GM18870 (cell line): ENCODE data around the gene IRX2.

Experiments used
- ATAC-seq: cut with Tn5 transposase; IDR thresholded peaks from one replicate; pipeline ENCODE4 v1.9.1; 2021; ENCODE audit warnings: moderate library complexity; ENCODE audit not compliant: unreplicated experiment

Gene IRX2

GRCh38 chr5:2756211-2757152, 5.0 kb upstream of the IRX2 start:
- ATAC-seq, result no peak

- no peak for ATAC-seq
These were observed 4.2 kb upstream of the IRX2 start for GRCh38 chr5:2755681-2756171.

- no peak for ATAC-seq
These were observed 3.7 kb upstream of the IRX2 start for GRCh38 chr5:2755076-2755680.

GRCh38 chr5:2754581-2755075, 3.2 kb upstream of the IRX2 start:
- ATAC-seq, result no peak

- no peak for ATAC-seq
These were observed 2.3 kb upstream of the IRX2 start for GRCh38 chr5:2753452-2754420.

- no peak for ATAC-seq
These were observed 1.5 kb upstream of the IRX2 start for GRCh38 chr5:2752821-2753439.

- no peak for ATAC-seq
These were observed 763 bp upstream of the IRX2 start for GRCh38 chr5:2752059-2752820.

- ATAC-seq, result no peak
These were observed 566 bp downstream of the IRX2 start for GRCh38 chr5:2750758-2751464.

- no peak for ATAC-seq
These were observed 1.3 kb downstream of the IRX2 start for GRCh38 chr5:2750026-2750757.

- no peak for ATAC-seq
These were observed 1.9 kb downstream of the IRX2 start for GRCh38 chr5:2749514-2750025.

GRCh38 chr5:2748861-2749513, 2.5 kb downstream of the IRX2 start:
- ATAC-seq, result no peak

- no peak for ATAC-seq
These were observed 3.2 kb downstream of the IRX2 start for GRCh38 chr5:2748179-2748860.

GRCh38 chr5:2747363-2748162, 3.9 kb downstream of the IRX2 start:
- no peak for ATAC-seq

- no peak for ATAC-seq
These were observed 4.9 kb downstream of the IRX2 start for GRCh38 chr5:2746561-2747032.

- ATAC-seq, result no peak
These were observed 7.0 kb downstream of the IRX2 start for GRCh38 chr5:2744485-2744884.
